LNCAP (cell line): Measurements from ENCODE around the gene C3orf85.

Source experiments
- TF ChIP-seq, protein P1 (sequence below): fragments of 450-650 bp; IDR thresholded peaks from 2 replicates; pipeline ENCODE4 v1.5.1; 2017; ENCODE audit warnings: mild to moderate bottlenecking

C3orf85 gene

DNA sequence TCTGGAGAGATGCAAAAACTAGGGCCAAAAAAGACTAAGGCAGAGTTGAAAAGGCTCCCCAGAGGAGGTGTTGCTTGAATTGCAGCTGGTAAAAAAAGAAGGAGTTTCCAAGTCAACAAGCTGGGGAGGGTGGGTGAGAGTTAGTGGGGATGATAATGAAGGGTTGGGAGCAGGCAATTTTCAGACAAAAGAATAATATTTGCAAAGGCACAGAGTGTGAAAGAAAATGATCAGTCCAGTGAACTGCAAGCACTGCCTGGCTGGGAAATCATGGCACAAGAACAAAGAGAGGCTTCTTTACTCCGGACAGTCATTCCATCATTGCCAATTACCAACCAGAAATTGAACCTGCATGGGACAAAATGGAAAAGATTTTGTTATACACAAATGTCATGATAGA is 42.2 kb downstream of the C3orf85 start:
- TF ChIP-seq, protein P1, sequence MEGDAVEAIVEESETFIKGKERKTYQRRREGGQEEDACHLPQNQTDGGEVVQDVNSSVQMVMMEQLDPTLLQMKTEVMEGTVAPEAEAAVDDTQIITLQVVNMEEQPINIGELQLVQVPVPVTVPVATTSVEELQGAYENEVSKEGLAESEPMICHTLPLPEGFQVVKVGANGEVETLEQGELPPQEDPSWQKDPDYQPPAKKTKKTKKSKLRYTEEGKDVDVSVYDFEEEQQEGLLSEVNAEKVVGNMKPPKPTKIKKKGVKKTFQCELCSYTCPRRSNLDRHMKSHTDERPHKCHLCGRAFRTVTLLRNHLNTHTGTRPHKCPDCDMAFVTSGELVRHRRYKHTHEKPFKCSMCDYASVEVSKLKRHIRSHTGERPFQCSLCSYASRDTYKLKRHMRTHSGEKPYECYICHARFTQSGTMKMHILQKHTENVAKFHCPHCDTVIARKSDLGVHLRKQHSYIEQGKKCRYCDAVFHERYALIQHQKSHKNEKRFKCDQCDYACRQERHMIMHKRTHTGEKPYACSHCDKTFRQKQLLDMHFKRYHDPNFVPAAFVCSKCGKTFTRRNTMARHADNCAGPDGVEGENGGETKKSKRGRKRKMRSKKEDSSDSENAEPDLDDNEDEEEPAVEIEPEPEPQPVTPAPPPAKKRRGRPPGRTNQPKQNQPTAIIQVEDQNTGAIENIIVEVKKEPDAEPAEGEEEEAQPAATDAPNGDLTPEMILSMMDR: no peak

DNA sequence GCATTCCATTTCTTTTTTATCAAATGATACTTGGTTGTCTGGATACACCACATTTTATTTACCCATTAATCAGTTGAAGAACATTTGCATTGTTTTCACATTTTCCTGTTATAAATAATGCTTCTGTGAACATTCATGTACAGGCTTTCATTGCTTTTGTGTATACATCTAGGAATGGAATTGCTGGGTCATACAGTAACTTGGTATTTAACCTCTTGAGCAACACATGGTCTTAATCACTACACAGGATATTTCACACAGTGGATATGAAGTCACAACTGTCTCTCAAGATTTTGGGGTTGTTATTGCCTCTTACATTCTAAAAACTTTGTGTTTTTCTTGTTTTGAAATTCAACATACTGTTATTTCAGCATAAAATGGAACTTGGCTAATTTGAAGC is 48.2 kb downstream of the C3orf85 start:
- TF ChIP-seq, protein P1: no peak

DNA sequence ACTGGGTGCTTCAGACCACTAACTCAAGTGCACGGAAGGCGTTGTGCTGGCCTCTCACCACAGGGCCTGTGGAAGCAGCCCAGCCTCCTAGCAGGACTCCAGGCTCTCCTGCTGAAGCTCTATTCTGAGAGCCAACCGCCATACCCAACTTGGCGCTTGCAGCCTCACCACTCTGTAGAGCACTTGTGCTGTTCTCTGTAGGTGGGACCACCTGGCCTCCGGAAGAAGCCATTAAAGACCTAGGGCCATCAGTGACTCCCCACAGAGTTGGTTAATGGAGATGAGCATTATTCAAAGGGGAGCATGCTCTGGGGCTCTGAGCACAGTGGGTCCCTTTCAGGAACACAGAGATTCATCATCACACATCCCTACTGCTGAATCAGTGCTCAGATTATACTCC is 50.9 kb downstream of the C3orf85 start:
- TF ChIP-seq, protein P1: no peak

DNA sequence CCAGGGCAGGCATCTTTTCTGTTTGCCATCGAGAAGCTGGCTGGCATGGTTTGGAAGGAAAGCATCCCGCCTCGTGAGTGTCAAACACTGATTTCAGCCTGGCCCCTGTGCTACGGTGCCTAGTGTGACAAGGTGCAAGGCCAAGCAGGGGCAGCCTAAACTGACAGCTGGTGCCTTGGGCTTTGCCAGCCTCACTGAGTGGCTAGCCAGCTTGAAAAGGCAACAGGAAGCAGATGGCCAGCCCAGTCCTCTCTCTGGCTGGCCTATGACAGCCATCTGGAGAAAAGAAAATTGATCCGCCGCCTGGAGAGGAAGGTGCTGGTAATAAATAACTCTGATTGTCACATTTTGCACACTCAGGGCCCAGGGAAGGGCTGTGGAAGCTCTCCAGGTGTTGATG is 52.2 kb downstream of the C3orf85 start:
- TF ChIP-seq, protein P1: no peak

DNA sequence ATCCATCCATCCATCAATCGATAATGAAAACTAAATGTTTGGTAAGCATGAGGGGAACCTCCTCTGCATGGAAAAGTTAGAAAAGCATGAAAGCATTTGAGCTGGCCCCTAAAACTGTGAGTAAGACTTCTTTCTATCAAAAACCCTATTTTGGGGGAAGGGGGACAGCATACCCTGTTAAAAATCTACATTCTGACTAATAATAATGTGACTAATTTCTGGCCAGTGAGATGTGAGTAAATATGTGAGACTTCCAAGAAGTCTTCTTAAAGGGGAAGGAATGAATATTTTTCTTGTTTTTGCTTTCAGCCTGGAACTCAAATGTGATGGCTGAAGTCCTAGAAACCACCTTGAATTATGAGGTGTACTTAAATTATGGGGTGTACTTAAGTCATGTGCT is 54.9 kb downstream of the C3orf85 start:
- TF ChIP-seq, protein P1: no peak

DNA sequence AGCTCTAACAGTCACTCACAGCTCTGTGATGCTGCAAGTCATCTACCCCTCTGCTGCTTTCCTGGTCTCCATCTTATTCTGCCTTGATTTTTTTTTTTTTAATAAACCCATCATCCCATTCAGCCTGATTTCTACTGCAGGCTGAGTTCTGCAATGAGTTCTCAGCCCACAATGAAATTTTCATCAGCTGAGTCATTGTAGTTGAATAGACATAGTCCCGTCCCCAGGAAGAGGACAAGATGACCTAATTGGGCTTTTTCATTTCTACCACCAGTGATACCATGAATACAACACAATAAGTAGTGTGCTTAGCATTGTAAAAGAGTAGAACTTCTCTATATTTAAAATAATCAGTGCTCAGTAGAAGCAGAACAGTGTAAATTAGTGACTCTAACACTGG is 59.3 kb downstream of the C3orf85 start:
- TF ChIP-seq, protein P1: no peak
